22Rv1 (cell line): ENCODE results near the gene ELAPOR1.

ENCODE experiments used
- H3K27ac ChIP-seq: fragments of 450-650 bp; 2 replicates; pipeline ENCODE4 v1.5.1; 2017
- ZFX ChIP-seq: fragments of 450-650 bp; IDR thresholded peaks from 2 replicates; pipeline ENCODE4 v1.6.1; 2017; ENCODE audit warnings: antibody characterized with exemption, borderline replicate concordance
- TF ChIP-seq, protein P1 (sequence below): fragments of 450-650 bp; IDR thresholded peaks from 2 replicates; pipeline ENCODE4 v1.5.1; 2017; ENCODE audit warnings: mild to moderate bottlenecking

ELAPOR1 gene

DNA sequence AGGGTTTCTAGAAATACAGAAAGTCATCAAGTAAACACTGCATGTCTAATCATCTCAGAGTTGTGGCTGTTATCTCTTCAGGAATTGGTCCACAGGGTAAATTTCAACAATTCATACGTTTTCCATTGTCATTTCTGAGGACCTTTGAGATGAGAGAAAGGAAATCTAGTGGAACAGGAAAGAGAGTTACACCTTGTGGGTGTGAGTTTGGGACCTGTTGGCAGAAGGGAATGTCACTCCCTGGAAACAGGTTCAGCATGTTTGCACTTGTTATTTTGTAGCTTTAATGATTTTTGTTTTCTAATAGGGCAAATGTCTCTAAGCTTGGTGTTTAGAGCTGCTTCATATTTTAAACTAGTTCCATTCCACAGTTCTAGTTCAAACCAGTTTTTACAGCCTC is 17.8 kb upstream of the ELAPOR1 start:
- TF ChIP-seq, protein P1, sequence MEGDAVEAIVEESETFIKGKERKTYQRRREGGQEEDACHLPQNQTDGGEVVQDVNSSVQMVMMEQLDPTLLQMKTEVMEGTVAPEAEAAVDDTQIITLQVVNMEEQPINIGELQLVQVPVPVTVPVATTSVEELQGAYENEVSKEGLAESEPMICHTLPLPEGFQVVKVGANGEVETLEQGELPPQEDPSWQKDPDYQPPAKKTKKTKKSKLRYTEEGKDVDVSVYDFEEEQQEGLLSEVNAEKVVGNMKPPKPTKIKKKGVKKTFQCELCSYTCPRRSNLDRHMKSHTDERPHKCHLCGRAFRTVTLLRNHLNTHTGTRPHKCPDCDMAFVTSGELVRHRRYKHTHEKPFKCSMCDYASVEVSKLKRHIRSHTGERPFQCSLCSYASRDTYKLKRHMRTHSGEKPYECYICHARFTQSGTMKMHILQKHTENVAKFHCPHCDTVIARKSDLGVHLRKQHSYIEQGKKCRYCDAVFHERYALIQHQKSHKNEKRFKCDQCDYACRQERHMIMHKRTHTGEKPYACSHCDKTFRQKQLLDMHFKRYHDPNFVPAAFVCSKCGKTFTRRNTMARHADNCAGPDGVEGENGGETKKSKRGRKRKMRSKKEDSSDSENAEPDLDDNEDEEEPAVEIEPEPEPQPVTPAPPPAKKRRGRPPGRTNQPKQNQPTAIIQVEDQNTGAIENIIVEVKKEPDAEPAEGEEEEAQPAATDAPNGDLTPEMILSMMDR = no peak
- TF ChIP-seq ZFX = no peak
- peak overlapping the region; percentile 34; the same call in 1 of the 2 replicates for H3K27ac ChIP-seq

DNA sequence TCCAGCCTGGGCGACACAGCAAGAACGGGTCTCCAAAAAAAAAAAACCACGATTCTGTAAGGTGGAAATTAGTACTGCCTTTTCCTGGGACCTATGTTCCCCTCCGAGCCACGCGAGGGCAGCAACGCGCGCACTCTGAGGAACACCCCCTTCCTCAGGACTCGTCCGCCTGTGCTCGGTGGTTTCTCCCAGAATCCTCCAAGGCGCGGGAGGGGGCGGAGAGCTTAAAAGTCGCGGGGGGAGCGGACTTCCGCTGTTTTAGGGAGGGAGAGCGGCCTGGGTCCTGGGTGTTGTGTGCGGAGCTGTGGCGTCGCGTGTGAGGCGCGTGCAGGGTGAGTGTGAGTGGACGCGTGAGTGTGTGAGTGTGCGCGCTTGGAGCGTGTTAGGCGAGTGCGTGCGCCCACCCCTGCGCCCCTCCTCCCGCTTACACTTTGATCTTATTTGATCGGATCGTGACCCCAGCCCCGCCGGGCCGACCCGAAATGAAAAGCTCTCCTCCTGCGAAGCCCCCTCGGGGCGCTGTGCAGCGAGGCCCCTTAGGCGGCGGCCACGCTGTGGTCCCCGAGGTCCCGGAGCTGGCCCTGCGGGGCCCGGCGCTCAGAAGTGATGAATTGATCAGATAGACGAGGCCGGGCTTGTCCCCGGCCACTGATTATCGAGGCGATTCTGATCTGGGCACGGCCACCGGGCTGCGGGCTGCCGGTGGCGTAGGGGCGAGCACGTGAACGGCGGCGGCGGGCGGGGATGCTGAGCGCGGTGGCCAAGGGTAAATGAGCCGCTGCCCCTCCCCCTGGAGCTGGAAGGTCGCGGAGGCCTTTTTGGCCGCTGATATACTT is 13.8 kb upstream of the ELAPOR1 start:
- H3K27ac ChIP-seq = peak overlapping the region; percentile 88
- no peak for TF ChIP-seq ZFX
- TF ChIP-seq, protein P1 = peak; percentile 94

DNA sequence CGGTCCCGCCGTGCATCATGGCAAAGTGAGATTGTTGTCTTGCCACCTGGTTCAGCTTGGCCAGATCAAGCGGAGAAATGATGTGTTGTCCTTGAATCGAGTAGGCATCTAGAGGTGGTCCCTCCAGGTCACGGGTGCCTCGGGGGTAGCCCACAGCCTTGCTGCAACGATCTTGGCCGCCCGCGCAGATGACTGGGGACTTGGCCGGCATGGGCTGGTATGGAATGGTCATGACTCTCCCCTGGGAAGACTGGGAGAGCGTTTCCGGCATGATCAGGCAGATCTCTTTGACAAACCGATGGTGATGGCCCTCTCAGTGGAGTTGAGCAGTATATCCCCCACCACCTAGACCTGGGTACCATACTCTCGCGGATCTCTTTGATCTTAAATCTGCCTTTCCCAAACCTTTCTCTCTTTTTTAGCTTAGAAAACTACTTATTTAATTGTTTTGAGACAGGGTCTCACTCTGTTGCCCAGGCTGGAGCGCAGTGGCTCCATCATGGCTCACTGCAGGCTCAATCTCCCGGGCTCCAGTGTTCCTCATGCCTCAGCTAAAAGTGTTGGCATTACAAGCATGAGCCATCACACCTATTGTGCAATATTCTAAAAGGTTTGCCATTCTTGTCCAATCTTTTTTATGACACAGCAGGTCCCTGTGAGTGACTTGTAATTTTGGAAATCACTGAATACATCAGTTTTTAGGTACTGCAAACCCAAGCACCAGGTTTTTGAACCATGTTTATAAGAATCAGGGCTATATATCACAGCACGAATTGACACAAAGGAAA is 9.4 kb upstream of the ELAPOR1 start:
- TF ChIP-seq, protein P1 = no peak
- no peak for TF ChIP-seq ZFX
- no peak overlapping the region for H3K27ac ChIP-seq

DNA sequence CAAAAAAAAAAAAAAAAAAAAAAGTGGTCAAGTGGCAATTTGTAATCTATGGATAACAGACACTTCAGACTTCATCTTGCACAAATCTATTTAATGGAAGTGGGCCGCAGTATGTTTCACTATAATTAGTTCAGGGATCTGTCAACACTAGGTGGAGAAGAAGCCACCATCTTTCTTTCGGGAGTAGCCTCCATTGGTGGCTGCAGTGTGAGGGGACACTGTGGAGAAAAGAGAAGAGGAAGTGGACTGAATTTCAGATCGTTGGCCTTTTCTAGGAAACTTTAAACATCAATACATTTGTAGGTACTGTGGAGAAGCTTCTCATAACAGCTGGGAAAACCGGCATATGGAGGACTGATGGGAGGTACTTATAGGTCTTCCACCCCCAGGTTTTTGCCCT is 8.0 kb upstream of the ELAPOR1 start:
- no peak for TF ChIP-seq ZFX
- TF ChIP-seq, protein P1 = no peak

DNA sequence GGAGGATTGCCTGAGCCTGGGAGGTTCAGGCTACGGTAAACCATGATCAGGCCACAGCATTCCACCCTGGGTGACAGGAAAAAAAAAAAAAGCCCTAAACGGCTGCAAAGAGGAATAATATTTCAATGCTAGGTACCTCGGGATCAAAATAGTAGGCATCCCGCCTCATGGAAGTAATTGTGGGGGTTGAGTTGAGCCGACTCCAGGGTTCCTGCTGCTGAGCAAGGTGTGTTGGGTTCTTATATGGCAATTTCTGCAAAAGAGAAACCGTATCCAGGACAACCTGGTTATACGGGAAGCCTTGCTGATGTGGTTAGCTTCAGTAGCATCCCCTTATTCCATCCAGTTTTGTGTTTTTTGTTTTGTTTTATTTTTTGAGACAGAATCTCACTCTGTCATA is 6.1 kb upstream of the ELAPOR1 start:
- H3K27ac ChIP-seq = no peak overlapping the region
- TF ChIP-seq, protein P1 = no peak
- no peak for TF ChIP-seq ZFX

More for the DNA sequence above, 8.0 kb upstream of the ELAPOR1 start:
- H3K27ac ChIP-seq = no peak overlapping the region

DNA sequence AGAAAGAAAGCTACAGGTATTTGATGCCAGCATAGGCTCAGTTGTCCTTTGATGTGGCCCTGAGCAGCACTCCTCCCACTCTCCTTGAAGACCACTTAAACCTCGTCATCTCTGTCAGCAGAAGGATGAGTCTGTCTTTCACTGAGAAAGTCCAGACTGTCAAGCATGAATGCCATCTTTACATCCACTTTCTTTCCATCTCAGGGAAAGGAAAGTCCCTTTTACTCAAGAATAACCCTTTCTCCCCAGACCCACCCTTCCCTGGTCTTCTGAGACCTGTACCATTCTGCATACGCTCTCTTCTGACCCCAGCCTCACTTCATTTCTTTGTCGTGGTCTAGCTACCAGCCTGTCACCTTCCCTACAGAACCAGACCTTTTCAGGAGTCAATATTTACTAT is 4.0 kb upstream of the ELAPOR1 start:
- TF ChIP-seq ZFX = no peak
- TF ChIP-seq, protein P1 = no peak
- no peak overlapping the region for H3K27ac ChIP-seq
